Measurements from ENCODE around the gene PLB1. TPM values are rescaled to one million over a fixed set of nuclear protein-coding genes. Genes with fewer than 3 reads are reported as not detected.

Gene PLB1
- polyA plus RNA-seq, 1 donor from 2014 or later = 2.8 TPM

GRCh38 chr2:28678175-28678855 lies 182.5 kb downstream of the PLB1 start:
- Histone ChIP-seq H3F3A (ENCODE audit: insufficient read depth, low read length, poor library complexity, severe bottlenecking) (no peaks in the 10 kb centered on the region), H3K9me3 (ENCODE audit: low read length) (no peaks in the 10 kb centered on the region), H3K79me2 (replicated peaks; ENCODE audit: insufficient read depth, low read length) (no peaks in the 10 kb centered on the region), H3K36me3 (ENCODE audit: insufficient read depth, low read length) (no peaks in the 10 kb centered on the region), H3K9ac (ENCODE audit: low read length) (no peak overlapping the region), H2AFZ (ENCODE audit: low read depth, low read length) (no peak overlapping the region), H3K27ac (ENCODE audit: low read length) (no peak overlapping the region), H3K4me3 (ENCODE audit: low read length) (no peak overlapping the region), H3K9me2 (ENCODE audit: insufficient read depth, low read length) (no peaks in the 10 kb centered on the region), H3K4me2 (ENCODE audit: low read length) (no peak overlapping the region), H4K20me1 (ENCODE audit: insufficient read depth) (no peaks in the 10 kb centered on the region), H3K27me3 (ENCODE audit: insufficient read depth, low read depth, low read length) (no peaks in the 10 kb centered on the region)
- TF ChIP-seq EZH2 (IDR thresholded peaks at IDR 0.05; ENCODE audit: borderline replicate concordance, insufficient read depth, low read length, poor library complexity, severe bottlenecking) = no peak
- no peak for TF ChIP-seq SMC3 (conservative IDR thresholded peaks at IDR 0.05; ENCODE audit: poor library complexity)
- TF ChIP-seq TAF1 (IDR thresholded peaks at IDR 0.05; ENCODE audit: low read depth) = no peak

DNA sequence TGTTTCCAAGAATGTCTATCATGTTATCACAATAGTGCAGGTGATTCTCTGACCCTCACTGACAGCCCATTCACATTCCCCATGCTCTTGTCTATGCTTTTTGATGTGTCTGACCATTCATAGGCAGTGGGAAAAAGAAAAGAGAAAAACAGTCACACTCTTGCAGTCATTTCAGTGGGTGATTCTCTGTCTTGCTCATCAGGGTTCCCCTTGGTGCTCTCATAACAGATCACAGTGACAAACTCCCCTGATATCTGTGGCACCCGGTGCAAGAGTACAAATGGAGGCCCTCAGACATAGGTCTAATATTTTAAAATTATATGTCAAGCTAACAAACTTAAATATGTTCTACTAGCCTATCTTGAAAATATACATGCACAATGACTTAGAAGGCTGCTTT lies 183.1 kb downstream of the PLB1 start:
- Histone ChIP-seq H4K20me1 (ENCODE audit: insufficient read depth) (no peaks in the 10 kb centered on the region), H2AFZ (ENCODE audit: low read depth, low read length) (no peak overlapping the region), H3K4me3 (ENCODE audit: low read length) (no peak overlapping the region), H3K27ac (ENCODE audit: low read length) (no peak overlapping the region), H3K27me3 (ENCODE audit: insufficient read depth, low read depth, low read length) (no peaks in the 10 kb centered on the region), H3K36me3 (ENCODE audit: insufficient read depth, low read length) (no peaks in the 10 kb centered on the region), H3K4me2 (ENCODE audit: low read length) (no peak overlapping the region), H3K9me3 (ENCODE audit: low read length) (no peaks in the 10 kb centered on the region), H3K9me2 (ENCODE audit: insufficient read depth, low read length) (no peaks in the 10 kb centered on the region), H3K9ac (ENCODE audit: low read length) (no peak overlapping the region), H3K79me2 (replicated peaks; ENCODE audit: insufficient read depth, low read length) (no peaks in the 10 kb centered on the region), H3F3A (ENCODE audit: insufficient read depth, low read length, poor library complexity, severe bottlenecking) (no peaks in the 10 kb centered on the region)
- no peak for TF ChIP-seq EP300 (conservative IDR thresholded peaks at IDR 0.05; ENCODE audit: poor library complexity, severe bottlenecking)
- no peak for TF ChIP-seq MXI1 (conservative IDR thresholded peaks at IDR 0.05; ENCODE audit: poor library complexity, severe bottlenecking)
- no peak for TF ChIP-seq REST (IDR thresholded peaks at IDR 0.05; ENCODE audit: borderline replicate concordance)
- no peak for TF ChIP-seq EZH2 (IDR thresholded peaks at IDR 0.05; ENCODE audit: borderline replicate concordance, insufficient read depth, low read length, poor library complexity, severe bottlenecking)
- no peak for TF ChIP-seq CTCF (IDR thresholded peaks at IDR 0.05; ENCODE audit: poor library complexity, severe bottlenecking)
- TF ChIP-seq SMC3 (conservative IDR thresholded peaks at IDR 0.05; ENCODE audit: poor library complexity) = no peak
- TF ChIP-seq POLR2AphosphoS5 (IDR thresholded peaks at IDR 0.05) = no peak
- no peak for TF ChIP-seq TAF1 (IDR thresholded peaks at IDR 0.05; ENCODE audit: low read depth)
- TF ChIP-seq RAD21 (conservative IDR thresholded peaks at IDR 0.05) = no peak

All from neural cell (in vitro differentiated cells).